Central memory CD8-positive, alpha-beta T cell (primary cell): ENCODE data around the gene GRIA1.

Experiments
- ATAC-seq: fragments of 150-1000 bp; cut with Tn5 transposase; replicated peaks from 2 replicates; pipeline ENCODE4 v1.10.0; 2022; ENCODE audit warnings: mild to moderate bottlenecking, moderate FRiP score, moderate number of reproducible peaks; ENCODE audit not compliant: poor library complexity, severe bottlenecking; ENCODE audit errors: extremely low read depth
- DNase-seq, 2 donors: peaks; one replicate each; pipeline ENCODE4 v3.0.0; 2021; ENCODE audit warnings: low spot score in 2 of 2
- H3K27ac Mint-ChIP-seq: one replicate; pipeline ENCODE4 v1.8.0; 2022; ENCODE audit warnings: low read depth, mild to moderate bottlenecking, moderate library complexity, mixed read lengths
- H3K27me3 Mint-ChIP-seq: one replicate; pipeline ENCODE4 v1.8.0; 2022; ENCODE audit warnings: mixed read lengths
- H3K36me3 Mint-ChIP-seq: one replicate; pipeline ENCODE4 v1.8.0; 2022; ENCODE audit warnings: mild to moderate bottlenecking, moderate library complexity, mixed read lengths; ENCODE audit not compliant: insufficient read depth
- H3K4me1 Mint-ChIP-seq: one replicate; pipeline ENCODE4 v1.8.0; 2022; ENCODE audit warnings: mixed read lengths
- H3K4me3 Mint-ChIP-seq: one replicate; pipeline ENCODE4 v1.8.0; 2022; ENCODE audit warnings: mild to moderate bottlenecking, moderate library complexity, mixed read lengths
- H3K9me3 Mint-ChIP-seq: one replicate; pipeline ENCODE4 v1.8.0; 2022; ENCODE audit warnings: mixed read lengths

GRIA1 gene

GRCh38 chr5:153659039-153659736 lies 168.7 kb downstream of the GRIA1 start:
- H3K27ac Mint-ChIP-seq: no peak overlapping the region
- DNase-seq (no peak), ATAC-seq (no peak)
- no peaks in the 10 kb centered on the region for H3K9me3 Mint-ChIP-seq
- no peak overlapping the region for H3K4me3 Mint-ChIP-seq
- H3K4me1 Mint-ChIP-seq: no peaks in the 10 kb centered on the region
- no peaks in the 10 kb centered on the region for H3K36me3 Mint-ChIP-seq
- H3K27me3 Mint-ChIP-seq: no peaks in the 10 kb centered on the region

DNA sequence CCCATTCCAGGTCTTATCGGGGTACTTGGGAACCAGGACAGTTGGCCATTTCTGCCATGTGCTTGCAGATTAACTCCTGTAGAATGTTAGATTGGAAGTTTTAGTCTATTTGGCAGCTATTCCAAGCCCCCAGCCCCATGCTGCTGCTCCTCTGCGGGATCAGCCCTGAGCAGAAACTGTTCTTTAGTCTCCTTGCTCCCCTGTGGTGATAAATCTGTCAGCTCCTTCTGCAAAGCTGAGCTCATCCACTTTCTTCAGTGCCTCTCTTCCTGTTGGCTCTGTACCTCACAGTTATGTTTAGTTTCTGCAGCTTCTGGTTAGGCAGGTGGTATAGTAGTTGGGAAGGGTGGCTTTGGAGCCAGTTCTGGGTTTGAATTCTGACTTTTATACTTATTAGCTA lies 170.4 kb downstream of the GRIA1 start:
- no peak overlapping the region for H3K27ac Mint-ChIP-seq
- no peaks in the 10 kb centered on the region for H3K4me1 Mint-ChIP-seq
- H3K4me3 Mint-ChIP-seq: no peak overlapping the region
- no peaks in the 10 kb centered on the region for H3K36me3 Mint-ChIP-seq
- no peaks in the 10 kb centered on the region for H3K27me3 Mint-ChIP-seq
- DNase-seq (no peak), ATAC-seq (no peak)
- no peaks in the 10 kb centered on the region for H3K9me3 Mint-ChIP-seq

- DNase-seq (no peak), ATAC-seq (no peak)
- no peaks in the 10 kb centered on the region for H3K4me1 Mint-ChIP-seq
- H3K27ac Mint-ChIP-seq: no peak overlapping the region
- H3K36me3 Mint-ChIP-seq: no peaks in the 10 kb centered on the region
- H3K9me3 Mint-ChIP-seq: no peaks in the 10 kb centered on the region
- no peak overlapping the region for H3K4me3 Mint-ChIP-seq
- H3K27me3 Mint-ChIP-seq: no peaks in the 10 kb centered on the region
These were observed 171.4 kb downstream of the GRIA1 start for GRCh38 chr5:153661897-153662296.

GRCh38 chr5:153670101-153670500 lies 179.6 kb downstream of the GRIA1 start:
- H3K4me3 Mint-ChIP-seq: no peak overlapping the region
- no peaks in the 10 kb centered on the region for H3K27me3 Mint-ChIP-seq
- H3K9me3 Mint-ChIP-seq: peaks cover 6% of the 10 kb centered on the region
- H3K4me1 Mint-ChIP-seq: no peaks in the 10 kb centered on the region
- ATAC-seq (no peak), DNase-seq (no peak)
- H3K36me3 Mint-ChIP-seq: no peaks in the 10 kb centered on the region
- H3K27ac Mint-ChIP-seq: no peak overlapping the region

- peaks cover 6% of the 10 kb centered on the region for H3K9me3 Mint-ChIP-seq
- H3K27me3 Mint-ChIP-seq: no peaks in the 10 kb centered on the region
- no peak for ATAC-seq
- no peak overlapping the region for H3K4me3 Mint-ChIP-seq
- H3K27ac Mint-ChIP-seq: no peak overlapping the region
- H3K36me3 Mint-ChIP-seq: no peaks in the 10 kb centered on the region
- DNase-seq: no peak
- H3K4me1 Mint-ChIP-seq: no peaks in the 10 kb centered on the region
These were observed 181.3 kb downstream of the GRIA1 start for GRCh38 chr5:153671653-153672346.

- DNase-seq: no peak
- peaks cover 6% of the 10 kb centered on the region for H3K9me3 Mint-ChIP-seq
- no peaks in the 10 kb centered on the region for H3K27me3 Mint-ChIP-seq
- no peaks in the 10 kb centered on the region for H3K4me1 Mint-ChIP-seq
- ATAC-seq: no peak
- H3K4me3 Mint-ChIP-seq: no peak overlapping the region
- no peaks in the 10 kb centered on the region for H3K36me3 Mint-ChIP-seq
- no peak overlapping the region for H3K27ac Mint-ChIP-seq
These were observed 182.0 kb downstream of the GRIA1 start for GRCh38 chr5:153672347-153673090.

DNA sequence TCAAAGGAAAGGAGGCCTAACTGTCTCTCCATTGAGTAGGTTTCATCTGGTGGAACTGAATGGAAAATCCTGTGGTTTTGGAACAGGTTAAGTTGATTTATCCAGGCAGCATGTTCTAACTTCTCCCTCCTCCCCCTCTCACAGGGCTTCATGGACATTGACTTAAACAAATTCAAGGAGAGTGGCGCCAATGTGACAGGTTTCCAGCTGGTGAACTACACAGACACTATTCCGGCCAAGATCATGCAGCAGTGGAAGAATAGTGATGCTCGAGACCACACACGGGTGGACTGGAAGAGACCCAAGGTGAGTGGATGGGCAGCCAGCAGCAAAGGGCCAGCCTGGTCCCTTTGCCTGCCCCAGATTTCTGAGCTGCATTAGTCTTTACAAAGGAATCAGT lies 183.9 kb downstream of the GRIA1 start:
- H3K36me3 Mint-ChIP-seq: no peaks in the 10 kb centered on the region
- H3K27me3 Mint-ChIP-seq: peaks cover 13% of the 10 kb centered on the region
- no peak overlapping the region for H3K27ac Mint-ChIP-seq
- H3K9me3 Mint-ChIP-seq: peaks cover 6% of the 10 kb centered on the region
- ATAC-seq (no peak), DNase-seq (no peak)
- no peak overlapping the region for H3K4me3 Mint-ChIP-seq
- no peaks in the 10 kb centered on the region for H3K4me1 Mint-ChIP-seq

DNA sequence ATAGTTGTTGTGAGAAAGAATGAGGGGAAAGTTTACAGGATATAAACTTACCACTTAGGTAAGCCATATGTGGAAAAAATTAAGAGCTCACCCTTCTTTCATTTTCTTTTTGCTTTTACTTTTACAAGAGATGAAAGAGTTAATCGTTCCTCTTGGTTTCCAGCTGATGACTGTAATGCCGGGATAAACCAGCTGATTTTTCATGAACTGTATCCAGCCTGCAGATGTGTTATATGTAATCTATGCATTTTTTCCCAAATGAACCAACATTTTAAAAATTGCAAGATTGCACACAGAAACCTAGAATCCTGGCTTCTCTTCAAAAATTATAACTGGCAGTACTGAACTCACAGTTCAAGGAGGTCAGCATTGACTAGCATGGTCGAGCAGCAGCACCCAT lies 185.9 kb downstream of the GRIA1 start:
- no peak for ATAC-seq
- no peaks in the 10 kb centered on the region for H3K4me1 Mint-ChIP-seq
- H3K9me3 Mint-ChIP-seq: peaks cover 13% of the 10 kb centered on the region
- no peaks in the 10 kb centered on the region for H3K36me3 Mint-ChIP-seq
- no peak for DNase-seq
- no peak overlapping the region for H3K27ac Mint-ChIP-seq
- peaks cover 20% of the 10 kb centered on the region for H3K27me3 Mint-ChIP-seq
- no peak overlapping the region for H3K4me3 Mint-ChIP-seq

- Mint-ChIP-seq H3K36me3 (no peaks in the 10 kb centered on the region), H3K27me3 (peaks cover 20% of the 10 kb centered on the region), H3K4me3 (no peak overlapping the region), H3K4me1 (no peaks in the 10 kb centered on the region), H3K27ac (no peak overlapping the region), H3K9me3 (peaks cover 10% of the 10 kb centered on the region)
- DNase-seq (no peak), ATAC-seq (no peak)
These were observed 186.4 kb downstream of the GRIA1 start for GRCh38 chr5:153676821-153677220.

- ATAC-seq (no peak), DNase-seq (no peak)
- no peak overlapping the region for H3K27ac Mint-ChIP-seq
- H3K9me3 Mint-ChIP-seq: peaks cover 6% of the 10 kb centered on the region
- H3K27me3 Mint-ChIP-seq: peaks cover 20% of the 10 kb centered on the region
- H3K36me3 Mint-ChIP-seq: peaks cover 1% of the 10 kb centered on the region
- H3K4me3 Mint-ChIP-seq: no peak overlapping the region
- no peaks in the 10 kb centered on the region for H3K4me1 Mint-ChIP-seq
These were observed 188.3 kb downstream of the GRIA1 start for GRCh38 chr5:153678617-153679329.

DNA sequence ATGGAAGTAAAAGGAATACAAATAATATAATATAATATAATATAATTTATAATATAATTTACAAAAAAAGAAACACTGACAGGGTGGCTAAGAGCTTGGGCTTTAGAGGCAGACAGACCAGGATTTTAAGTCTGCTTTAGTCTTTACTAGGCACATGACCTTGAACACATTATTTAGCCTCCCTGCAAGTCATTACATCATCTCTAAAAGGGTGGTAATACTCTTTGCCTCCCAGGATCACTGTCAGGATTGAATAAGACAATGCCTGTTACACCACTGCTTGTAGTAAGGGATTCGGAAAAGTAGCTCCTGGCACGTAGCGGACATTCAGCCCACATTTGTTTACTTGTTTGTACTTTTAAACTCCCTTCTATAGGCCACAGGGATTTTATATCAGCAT lies 199.8 kb downstream of the GRIA1 start:
- no peaks in the 10 kb centered on the region for H3K9me3 Mint-ChIP-seq
- H3K36me3 Mint-ChIP-seq: no peaks in the 10 kb centered on the region
- ATAC-seq (no peak), DNase-seq (no peak)
- H3K27me3 Mint-ChIP-seq: no peaks in the 10 kb centered on the region
- H3K27ac Mint-ChIP-seq: no peak overlapping the region
- H3K4me3 Mint-ChIP-seq: no peak overlapping the region
- H3K4me1 Mint-ChIP-seq: no peaks in the 10 kb centered on the region

GRCh38 chr5:153696256-153696655 lies 205.8 kb downstream of the GRIA1 start:
- H3K27ac Mint-ChIP-seq: no peak overlapping the region
- DNase-seq (no peak), ATAC-seq (no peak)
- H3K36me3 Mint-ChIP-seq: no peaks in the 10 kb centered on the region
- H3K4me1 Mint-ChIP-seq: no peaks in the 10 kb centered on the region
- H3K4me3 Mint-ChIP-seq: no peak overlapping the region
- H3K9me3 Mint-ChIP-seq: peaks cover 6% of the 10 kb centered on the region
- H3K27me3 Mint-ChIP-seq: peaks cover 10% of the 10 kb centered on the region
